NOMO-1 (cell line): ENCODE data around the gene LIMS2.
A peak's percentile ranks its signal among the peaks of the same experiment; 100 is the strongest.

Experiments used
- DNase-seq, 2 experiments: peaks; one replicate each; lab custom pipeline; 2025; ENCODE audit not compliant: unreplicated experiment in 2 of 2; lab: John Stamatoyannopoulos, UW

The LIMS2 gene

DNA sequence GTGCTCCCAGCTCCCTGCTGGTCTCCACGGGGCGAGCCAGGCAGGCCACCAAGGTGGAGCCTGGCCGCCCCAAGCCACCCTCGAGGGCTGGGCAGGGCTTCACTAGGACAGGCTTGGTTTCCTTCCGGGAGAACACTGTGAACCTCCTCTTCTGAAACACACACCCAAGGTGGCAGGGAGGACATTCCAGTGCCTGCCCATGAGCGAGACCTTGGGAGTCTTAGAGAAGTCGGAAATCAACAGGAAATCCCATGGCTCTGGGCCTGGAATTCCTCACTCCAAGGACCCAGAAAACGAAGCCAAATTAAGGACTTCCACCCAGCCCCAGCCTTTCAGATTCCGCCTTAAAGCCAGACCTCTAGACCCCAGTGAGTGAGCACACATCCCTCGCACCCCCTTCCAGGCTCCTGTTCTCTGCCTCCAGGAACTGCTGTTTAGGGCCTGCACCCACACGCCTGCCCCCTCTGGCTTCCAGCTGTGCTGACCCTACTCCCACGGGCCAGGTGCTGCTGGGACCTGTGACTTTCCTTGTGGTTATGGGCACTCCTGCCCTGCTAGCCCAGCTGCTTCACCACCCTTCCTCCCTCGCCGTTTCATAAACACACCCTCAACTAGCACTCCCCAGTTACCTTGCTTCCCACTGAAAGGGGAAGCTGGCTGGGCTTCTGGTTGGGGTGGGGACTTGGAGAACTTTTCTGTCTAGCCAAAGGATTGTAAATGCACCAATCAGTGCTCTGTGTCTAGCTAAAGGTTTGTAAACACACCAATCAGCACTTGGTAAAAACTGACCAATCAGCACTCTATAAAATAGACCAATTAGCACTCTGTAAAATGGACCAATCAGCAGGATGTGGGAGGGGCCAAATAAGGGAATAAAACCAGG, 15.7 kb downstream of the LIMS2 start:
- peak; percentile 35 to 44 for DNase-seq

DNA sequence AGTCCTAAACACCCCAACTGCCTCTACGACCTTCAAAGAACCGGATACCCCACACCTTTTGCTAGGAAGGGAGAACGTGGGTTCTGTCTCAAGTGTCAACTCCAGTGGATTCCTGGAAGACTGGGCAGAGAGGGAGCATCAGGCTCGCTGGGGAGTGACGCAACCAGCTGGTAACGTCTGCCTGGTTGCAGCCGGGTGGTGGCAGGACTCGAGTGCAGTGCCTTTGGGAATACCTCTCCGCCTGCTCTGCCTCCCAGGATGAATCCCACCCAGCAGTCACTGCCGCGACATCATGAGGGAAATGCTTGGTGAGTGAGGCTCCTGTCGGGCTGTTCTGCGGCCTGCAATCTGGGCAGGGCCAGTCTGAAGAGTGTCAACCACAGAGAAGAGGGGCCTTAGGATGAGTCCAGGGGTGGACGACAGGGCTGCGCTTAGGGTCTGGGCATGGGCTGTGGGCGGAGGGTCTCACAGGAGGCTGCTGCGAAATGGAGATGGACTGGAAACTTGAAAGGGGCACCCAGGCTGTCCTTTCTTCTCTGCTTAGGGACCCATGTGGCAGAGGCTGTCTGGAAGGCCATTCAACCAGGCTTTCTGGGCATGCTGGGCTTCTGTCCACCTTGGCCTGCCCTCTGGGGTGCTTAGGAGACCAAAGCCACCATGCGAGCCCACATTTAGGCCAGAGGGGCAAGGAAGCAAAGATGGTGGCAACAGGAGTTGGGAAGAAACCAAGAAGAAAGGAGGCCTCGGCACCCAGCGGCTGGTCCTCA, 16.5 kb downstream of the LIMS2 start:
- DNase-seq = no peak

DNA sequence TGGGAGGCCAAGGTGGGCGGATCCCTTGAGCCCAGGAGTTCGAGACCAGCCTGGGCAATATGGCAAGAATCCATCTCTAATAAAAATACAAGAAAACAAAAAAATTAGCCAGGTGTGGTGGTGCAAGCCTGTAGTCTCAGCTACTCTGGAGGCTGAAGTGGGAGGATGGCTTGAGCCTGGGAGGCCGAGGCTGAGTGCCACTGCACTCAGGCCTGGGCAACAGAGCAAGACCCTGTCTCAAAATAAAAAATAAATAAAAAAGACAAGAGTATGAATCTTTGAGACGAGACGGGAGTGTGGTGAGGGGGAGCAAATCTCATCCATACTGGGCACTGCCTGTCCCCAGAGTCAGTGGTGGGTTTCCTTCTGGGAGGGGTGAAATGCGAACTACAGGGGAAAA, 17.2 kb downstream of the LIMS2 start:
- no peak for DNase-seq

DNA sequence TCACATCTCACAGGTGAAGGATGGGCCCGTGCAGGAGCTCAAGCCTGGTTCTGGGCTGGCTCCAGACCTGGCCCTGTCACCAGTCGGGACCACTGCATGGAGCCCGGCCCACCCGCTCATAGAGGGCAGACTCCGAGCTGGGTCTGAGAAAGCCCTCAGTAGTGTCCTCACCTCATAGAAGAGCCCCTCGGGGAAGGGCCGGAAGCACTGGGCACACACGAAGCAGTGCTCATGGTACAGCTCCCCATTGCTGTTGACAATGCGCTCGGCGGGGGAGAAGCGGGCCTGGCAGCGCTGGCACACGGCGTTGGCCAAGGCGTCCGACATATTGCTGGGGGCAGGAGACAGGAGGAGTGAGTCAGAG, 18.1 kb downstream of the LIMS2 start:
- DNase-seq = no peak

DNA sequence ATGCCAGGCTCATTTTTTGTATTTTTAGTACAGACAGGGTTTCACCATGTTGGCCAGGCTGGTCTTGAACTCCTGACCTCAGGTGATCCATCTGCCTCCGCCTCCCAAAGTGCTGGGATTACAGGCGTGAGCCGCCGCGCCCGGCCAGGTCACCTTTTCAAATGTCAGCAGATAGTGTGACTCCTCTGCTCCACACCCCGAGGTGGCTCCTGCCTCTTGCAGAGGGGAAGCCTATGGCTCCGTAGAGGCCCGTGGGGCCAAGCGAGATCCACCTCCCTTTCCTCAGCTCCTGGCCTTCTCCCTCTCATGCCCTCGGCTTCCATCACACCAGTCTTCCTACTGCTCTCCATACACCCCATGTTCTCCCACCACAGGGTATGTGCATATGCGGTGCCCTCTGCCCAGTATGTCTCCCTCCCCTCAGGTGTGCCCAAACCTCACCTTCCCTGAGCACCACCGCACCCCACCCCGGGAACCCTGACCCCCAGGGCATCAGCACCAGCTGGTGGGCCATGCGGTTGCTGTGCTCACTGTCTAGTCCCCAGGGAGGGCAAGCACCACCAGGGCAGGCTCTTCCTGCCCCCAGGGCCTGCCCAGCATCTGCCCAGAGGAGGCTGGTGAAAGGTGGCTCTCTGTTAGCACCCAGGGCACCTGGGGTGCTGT, 18.6 kb downstream of the LIMS2 start:
- DNase-seq = no peak

DNA sequence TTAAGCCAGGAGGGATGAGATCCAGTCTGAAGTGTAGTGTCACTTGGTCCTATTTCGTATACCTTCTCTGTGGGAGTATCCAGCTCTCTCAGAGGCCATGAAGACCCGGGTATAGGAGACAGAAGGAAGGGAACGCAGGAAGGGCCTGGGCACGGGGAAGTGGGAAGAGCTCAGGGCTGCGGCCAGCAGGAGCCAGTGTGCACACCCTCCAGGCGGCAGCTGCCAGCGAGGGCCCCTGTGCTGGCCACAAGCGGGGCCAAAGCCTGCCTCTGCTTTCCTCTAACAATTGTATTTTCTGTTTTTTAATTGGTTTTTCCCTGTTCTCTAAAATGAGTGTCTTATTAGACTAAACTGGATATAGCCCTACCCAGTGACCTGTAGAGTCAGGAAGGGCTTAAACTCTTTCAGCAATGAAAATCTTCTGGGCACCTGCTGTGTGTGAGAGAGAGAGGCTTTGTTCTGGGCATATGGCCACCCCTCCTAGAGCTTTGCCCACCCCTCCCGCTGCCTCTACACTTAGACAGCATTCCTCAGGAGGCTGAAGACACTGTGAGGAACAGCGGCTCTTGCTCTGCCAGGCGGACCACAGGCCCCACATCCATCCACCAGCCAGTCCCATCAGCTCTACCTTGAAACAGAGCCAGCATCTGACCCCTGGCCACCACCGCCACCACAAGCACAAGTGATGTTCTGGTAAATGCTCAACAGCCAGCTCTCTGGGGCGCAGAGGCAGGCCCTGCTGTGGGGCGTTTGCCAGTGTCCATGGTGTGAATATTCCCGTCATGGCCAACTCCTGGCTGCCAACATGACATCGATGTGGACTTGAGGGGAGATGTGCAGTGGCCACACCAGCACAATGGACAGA, 19.9 kb downstream of the LIMS2 start:
- DNase-seq = no peak

DNA sequence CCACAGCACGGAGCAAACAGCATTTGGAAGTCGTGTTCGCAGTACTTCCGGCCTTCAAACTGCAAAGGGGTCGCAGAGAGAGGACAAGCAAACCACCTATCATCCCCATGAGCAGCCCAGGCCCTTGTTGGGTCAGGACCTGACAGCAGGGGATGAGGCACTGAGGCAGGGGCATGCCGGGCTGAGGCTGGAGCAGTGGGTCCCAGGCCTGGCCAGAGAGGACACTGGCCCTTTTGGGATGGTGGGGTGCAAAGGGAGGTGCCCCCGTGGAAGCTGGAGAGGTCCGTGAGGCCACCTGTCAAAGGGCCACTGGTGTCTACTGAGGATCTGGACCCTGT, 20.5 kb downstream of the LIMS2 start:
- no peak for DNase-seq

DNA sequence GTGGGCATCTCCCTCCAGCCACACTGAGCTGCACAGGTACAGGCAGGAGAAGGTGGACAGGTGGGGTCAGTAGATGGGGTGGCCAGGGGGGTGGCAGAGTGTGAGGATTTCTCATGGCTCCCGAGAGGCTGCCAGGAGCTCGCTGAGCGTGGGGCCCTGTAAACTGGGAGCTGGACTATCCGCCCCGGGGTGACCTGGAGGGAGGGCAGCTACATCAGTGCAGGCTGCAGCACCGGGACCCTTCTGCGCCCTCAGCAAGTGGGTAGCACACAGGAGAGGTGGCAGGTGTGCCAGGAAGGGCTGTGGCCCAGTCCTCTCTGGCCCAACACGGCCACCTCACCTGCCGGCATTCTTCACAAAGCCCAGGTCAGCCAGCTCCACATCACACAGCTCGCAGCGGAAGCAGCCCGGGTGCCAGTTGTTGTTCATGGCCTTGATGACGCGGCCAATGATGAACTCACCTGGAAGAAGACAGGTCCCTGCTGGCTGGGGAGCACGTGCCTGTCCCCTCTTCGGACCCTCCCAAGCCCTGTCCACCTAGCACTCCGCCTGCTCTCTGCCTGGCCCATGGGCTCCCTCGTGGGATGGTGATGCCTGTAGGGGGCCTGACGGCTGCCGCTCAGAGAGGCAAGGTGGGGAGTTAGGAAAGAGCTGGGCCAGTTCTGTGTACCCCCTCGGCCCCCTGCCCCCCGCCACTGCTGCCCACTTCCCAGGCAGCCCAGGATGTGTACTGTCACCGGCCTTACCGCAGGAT, 21.1 kb downstream of the LIMS2 start:
- DNase-seq = no peak

DNA sequence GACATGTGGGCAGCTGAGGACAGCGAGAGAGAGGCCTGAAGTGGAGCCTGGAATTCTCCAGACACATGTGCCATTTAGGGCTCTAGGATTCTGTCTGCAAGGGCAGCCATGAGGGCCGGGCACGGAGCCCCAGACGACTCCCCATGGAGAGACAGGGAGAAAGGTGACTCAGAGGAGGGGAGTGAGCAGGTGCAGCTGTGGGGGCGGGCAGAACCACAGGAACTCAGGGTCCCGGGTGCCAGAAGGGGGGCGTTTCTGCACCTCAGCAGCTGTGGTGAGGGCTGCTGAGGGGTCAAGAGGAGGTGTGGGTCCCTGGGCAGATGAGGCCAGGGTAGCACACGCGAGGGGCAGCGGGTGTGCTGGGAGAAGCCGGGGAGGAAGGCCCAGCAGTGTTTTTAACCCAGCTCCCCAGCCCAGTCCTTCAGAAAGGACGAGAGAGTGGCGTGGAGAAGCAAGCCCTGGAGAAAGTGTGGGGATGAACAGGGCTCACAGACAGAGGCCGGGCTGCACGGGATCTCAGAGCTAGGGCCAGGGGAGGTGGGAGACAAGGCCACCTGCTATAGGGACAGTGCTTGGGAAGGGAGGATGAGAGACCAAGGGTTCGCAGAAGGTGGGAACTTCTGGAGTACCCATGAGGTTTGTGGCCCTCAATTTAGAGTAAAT, 21.8 kb downstream of the LIMS2 start:
- DNase-seq = no peak

DNA sequence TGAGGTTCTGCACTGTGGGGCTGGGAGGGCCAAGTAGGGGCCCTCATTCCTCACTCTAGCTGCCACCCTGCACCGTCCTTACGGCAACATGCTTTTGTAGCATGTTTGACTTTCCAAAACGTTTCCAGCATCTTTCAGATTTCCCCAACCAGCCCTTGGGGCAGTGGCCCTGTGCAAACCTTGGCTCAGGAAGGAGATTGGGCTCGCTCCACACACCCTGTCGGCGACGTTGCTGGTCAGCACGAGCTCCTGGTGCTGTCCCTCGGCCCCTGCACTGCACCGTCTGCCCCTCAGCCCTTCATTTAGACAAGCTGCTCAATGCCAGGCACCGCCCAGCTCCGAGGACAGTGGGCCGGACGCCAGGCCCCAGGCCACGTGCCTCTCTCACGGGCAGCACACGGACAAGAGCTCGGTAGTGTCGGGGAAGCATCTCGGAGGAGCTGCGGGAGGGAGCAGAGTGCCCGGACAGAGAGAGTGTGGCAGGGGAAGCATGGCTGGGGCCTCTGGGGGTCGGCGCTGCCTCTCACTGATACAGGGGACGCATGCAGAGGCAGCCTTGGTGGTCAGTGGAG, 22.5 kb downstream of the LIMS2 start:
- DNase-seq = no peak

DNA sequence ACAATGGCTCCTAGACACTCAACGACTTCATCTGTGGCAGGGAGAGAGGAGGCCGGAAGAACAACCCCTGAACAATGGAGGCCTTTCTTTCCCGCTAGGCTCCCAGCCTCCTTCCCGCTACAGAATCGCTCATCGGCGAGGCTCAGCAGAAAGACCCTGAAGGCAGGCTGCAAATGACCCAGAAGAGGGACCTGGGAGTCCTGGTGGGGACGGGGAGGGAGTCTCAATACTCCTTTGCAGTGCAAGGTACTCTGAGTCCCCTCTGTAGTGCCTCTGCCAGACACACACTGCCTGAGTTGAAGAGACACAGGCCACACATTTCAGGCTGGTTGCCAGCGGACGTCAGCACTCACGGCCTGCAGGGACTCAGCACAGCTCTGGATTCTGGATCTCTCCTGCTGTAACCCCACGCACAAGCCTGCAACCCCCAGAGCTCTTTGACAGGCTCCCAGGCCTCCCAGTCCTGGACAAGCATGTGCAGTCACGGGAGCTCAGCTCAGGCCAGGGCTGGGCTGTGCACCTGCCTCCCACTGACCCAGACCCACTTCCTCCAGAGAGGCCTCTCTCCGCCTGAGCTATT, 23.3 kb downstream of the LIMS2 start:
- DNase-seq = no peak

DNA sequence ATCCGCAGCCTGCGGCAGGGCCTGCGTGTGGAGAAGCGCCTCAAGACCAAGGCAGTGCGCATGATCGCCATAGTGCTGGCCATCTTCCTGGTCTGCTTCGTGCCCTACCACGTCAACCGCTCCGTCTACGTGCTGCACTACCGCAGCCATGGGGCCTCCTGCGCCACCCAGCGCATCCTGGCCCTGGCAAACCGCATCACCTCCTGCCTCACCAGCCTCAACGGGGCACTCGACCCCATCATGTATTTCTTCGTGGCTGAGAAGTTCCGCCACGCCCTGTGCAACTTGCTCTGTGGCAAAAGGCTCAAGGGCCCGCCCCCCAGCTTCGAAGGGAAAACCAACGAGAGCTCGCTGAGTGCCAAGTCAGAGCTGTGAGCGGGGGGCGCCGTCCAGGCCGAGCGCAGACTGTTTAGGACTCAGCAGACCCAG, 23.9 kb downstream of the LIMS2 start:
- DNase-seq = no peak

DNA sequence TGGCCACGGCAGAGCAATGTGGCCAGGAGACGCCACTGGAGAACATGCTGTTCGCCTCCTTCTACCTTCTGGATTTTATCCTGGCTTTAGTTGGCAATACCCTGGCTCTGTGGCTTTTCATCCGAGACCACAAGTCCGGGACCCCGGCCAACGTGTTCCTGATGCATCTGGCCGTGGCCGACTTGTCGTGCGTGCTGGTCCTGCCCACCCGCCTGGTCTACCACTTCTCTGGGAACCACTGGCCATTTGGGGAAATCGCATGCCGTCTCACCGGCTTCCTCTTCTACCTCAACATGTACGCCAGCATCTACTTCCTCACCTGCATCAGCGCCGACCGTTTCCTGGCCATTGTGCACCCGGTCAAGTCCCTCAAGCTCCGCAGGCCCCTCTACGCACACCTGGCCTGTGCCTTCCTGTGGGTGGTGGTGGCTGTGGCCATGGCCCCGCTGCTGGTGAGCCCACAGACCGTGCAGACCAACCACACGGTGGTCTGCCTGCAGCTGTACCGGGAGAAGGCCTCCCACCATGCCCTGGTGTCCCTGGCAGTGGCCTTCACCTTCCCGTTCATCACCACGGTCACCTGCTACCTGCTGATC, 24.4 kb downstream of the LIMS2 start:
- DNase-seq = no peak

DNA sequence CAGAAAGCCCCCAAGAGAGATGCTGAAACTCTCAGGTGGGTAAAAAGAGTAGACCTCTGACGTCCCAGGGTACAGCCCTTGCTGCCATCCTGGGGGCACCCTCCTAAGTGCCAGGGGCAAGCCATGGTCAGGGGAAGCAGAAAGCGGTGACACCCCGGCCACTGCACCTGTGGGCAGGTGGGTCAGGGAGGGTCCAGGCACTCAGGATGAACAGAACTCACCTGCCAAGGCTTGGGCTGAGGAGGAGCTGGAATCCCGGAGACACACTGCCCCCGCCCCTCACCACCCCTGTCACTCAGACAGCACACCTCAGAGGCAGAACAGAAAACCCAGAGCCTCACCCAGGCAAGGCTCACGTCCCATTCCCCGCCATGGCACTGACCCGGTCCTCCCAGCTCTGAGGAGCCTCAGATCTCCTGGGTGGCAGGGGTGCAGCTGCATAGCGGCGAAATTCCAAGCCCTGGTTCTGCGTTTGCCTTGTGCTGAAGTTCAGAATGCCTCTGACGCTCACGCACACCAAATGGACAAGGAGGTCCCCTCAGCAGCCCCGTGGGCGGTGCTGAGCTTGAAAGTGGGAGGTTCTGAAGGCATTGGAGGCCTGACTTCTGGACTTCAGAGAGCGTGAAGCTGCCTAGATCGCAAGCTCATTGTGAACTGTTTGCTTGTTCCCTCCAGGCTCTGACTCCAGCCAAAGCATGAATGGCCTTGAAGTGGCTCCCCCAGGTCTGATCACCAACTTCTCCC, 25.1 kb downstream of the LIMS2 start:
- no peak for DNase-seq

DNA sequence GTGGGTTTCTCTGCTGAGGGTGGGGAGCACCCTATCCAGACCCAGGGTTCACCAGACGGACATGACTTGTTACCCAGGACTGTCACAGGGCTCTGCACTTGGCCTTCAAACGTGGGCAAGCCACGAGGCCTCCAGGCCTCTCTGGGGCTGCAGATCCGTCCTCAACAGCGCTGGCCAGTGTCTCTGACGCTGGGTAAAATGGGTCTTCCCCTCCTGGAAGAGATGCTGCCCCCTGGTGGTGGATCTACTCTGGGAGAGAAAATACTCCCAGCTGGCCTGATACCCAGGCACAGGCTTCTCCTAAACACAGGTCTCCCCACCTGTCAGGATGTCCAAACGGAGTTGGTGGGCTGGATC, 25.7 kb downstream of the LIMS2 start:
- peak; percentile 38 to 65 for DNase-seq

DNA sequence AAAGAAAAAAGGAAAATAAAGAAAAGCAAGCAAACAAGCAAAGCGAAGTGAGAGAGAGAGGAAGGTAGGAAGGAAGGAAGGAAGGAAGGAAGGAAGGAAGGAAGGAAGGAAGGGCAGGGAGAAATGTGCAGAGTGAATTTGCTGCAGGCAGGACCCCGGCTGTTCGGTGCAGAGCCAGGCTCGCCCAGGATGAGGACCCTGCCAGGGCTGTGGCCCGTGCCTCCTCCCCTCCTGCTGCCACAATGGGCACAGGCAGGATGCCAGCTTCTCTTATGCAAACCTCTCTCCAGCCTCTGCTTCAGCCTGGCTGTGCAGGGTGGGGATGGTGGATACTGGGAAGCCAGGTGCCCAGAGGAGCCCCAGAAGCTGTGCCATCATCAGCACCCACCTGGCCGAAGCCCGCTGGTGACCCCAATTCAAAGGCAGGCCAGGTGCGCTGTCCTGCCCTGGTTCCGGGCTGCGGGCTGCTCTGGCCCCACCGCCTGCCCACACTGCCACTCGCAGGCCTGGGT, 26.2 kb downstream of the LIMS2 start:
- DNase-seq = no peak

DNA sequence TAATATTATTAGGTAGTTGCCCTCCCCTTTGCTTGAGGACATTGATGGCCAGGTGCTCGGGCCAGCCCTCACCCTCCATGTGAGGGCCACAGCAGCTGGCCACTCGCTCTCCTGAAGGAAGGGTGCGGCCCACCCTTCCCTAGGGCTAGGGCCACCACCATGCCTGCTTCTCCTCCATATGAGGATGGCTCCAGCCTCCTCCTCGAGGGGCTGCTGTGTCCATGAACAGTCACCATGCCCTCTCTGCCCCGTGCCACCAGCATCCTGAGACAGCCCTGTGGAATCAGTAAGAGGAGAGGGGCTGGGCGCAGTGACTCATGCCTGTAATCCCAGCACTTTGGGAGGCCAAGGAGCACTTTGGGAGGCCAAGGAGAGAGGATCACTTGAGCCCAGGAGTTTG, 27.0 kb downstream of the LIMS2 start:
- no peak for DNase-seq
